OCI-LY1 (cell line): ENCODE data around the gene GZF1.

ENCODE experiments used
- H2AFZ ChIP-seq: fragments of 200-600 bp; sonication (generic), shearing (Covaris generic); 2 replicates; pipeline ENCODE4 v1.6.0; 2014; ENCODE audit warnings: antibody characterized with exemption, mild to moderate bottlenecking, low read length
- H3F3A ChIP-seq: fragments of 200-600 bp; sonication (generic), shearing (Covaris generic); 2 replicates; pipeline ENCODE4 v1.6.0; 2014; ENCODE audit warnings: mild to moderate bottlenecking, antibody characterized with exemption, low read length, moderate library complexity; ENCODE audit not compliant: insufficient read depth
- H3K27ac ChIP-seq: fragments of 200-600 bp; sonication (generic); 2 replicates; pipeline ENCODE4 v1.5.1; 2014; ENCODE audit warnings: low read length, mixed run types, mild to moderate bottlenecking, low read depth; ENCODE audit not compliant: poor library complexity, severe bottlenecking
- H3K27me3 ChIP-seq: fragments of 200-600 bp; sonication (generic); 2 replicates; pipeline ENCODE4 v1.6.0; 2014; ENCODE audit warnings: antibody characterized with exemption, mild to moderate bottlenecking, low read length, moderate library complexity; ENCODE audit not compliant: insufficient read depth
- H3K36me3 ChIP-seq: fragments of 200-600 bp; sonication (generic); 2 replicates; pipeline ENCODE4 v1.6.1; 2014; ENCODE audit warnings: mild to moderate bottlenecking, antibody characterized with exemption, low read length, moderate library complexity, mixed read lengths; ENCODE audit not compliant: insufficient read depth
- H3K4me1 ChIP-seq: fragments of 200-600 bp; sonication (generic); 2 replicates; pipeline ENCODE4 v1.5.1; 2014; ENCODE audit warnings: mild to moderate bottlenecking, low read length, moderate library complexity; ENCODE audit not compliant: insufficient read depth, severe bottlenecking
- H3K4me2 ChIP-seq: fragments of 200-600 bp; sonication (generic), shearing (Covaris generic); 2 replicates; pipeline ENCODE4 v1.6.1; 2014; ENCODE audit warnings: low read length
- H3K4me3 ChIP-seq: fragments of 200-600 bp; sonication (generic); 2 replicates; pipeline ENCODE4 v1.5.1; 2014; ENCODE audit warnings: low read length, low read depth, mild to moderate bottlenecking, mixed read lengths; ENCODE audit not compliant: poor library complexity, severe bottlenecking
- H3K79me2 ChIP-seq: fragments of 200-600 bp; shearing (Covaris generic); 2 replicates; pipeline ENCODE4 v1.6.1; 2016; ENCODE audit warnings: mixed run types, low read length, mixed read lengths; ENCODE audit not compliant: insufficient read depth
- H3K9ac ChIP-seq: fragments of 200-600 bp; sonication (generic), shearing (Covaris generic); 2 replicates; pipeline ENCODE4 v1.6.1; 2014; ENCODE audit warnings: mild to moderate bottlenecking, low read length, mixed read lengths
- H3K9me2 ChIP-seq: fragments of 200-600 bp; sonication (generic), shearing (Covaris generic); 2 replicates; pipeline ENCODE4 v1.6.1; 2014; ENCODE audit warnings: low read depth, mild to moderate bottlenecking, low read length, mixed read lengths
- H3K9me3 ChIP-seq: fragments of 200-600 bp; shearing (Covaris generic); 2 replicates; pipeline ENCODE4 v1.6.1; 2014; ENCODE audit warnings: low read length, mixed read lengths
- H4K20me1 ChIP-seq: fragments of 200-600 bp; sonication (generic), shearing (Covaris generic); 2 replicates; pipeline ENCODE4 v1.6.0; 2016; ENCODE audit warnings: mild to moderate bottlenecking, low read length; ENCODE audit not compliant: insufficient read depth
- EZH2 ChIP-seq: fragments of 200-600 bp; sonication (generic), shearing (Covaris generic); IDR thresholded peaks from 2 replicates; pipeline ENCODE4 v1.8.0; 2017; ENCODE audit warnings: borderline replicate concordance, mixed run types, mild to moderate bottlenecking, antibody characterized with exemption, low read length, moderate library complexity, mixed read lengths
- TF ChIP-seq, protein P1 (sequence below): fragments of 200-600 bp; sonication (generic), shearing (Covaris generic); IDR thresholded peaks from 2 replicates; pipeline ENCODE4 v1.5.1; 2017; ENCODE audit warnings: mild to moderate bottlenecking, antibody characterized with exemption, low read length, moderate library complexity, mixed read lengths

GZF1 gene

DNA sequence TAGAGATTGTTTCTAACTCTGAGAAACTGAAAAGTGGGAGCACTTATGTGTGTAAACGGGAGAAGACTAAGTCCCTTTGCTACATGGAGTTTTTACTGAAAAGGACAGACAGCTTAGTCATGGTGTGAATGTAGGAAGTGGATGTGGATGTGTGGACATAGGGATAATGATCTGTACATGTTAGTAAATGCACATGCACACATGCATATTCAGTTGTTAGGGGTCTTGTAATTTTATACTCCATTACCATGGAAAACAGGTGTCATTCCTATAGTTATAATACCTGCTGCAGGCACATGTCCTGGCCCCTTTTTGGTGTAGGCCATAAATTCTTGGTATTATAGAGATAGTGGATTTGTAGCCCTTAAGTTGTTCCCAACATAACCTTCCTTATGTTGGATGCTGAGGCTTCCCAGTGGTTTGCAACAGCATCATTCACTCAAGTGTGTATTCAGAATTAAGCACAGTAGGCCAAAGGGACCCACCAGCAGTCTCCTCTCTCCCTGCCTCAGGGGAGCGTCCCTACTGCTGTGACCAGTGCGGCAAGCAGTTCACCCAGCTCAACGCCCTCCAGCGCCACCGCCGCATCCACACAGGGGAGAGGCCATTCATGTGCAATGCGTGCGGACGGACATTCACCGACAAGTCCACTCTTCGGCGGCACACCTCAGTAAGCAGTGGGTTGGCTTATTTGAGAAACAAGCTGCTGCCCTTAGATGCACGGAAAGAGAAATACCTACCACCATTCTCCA lies 7.3 kb downstream of the GZF1 start:
- Histone ChIP-seq H3K9me3 (no peaks in the 10 kb centered on the region), H3K4me2 (no peak overlapping the region), H3K4me3 (no peak overlapping the region), H4K20me1 (0 out of 2 replicates have a peak, but pooled peaks cover 2% of the 10 kb centered on the region), H3K79me2 (peaks cover 39% of the 10 kb centered on the region), H3K27ac (no peak overlapping the region), H3K27me3 (no peaks in the 10 kb centered on the region), H3K36me3 (peaks cover 97% of the 10 kb centered on the region), H3K9me2 (no peaks in the 10 kb centered on the region), H3F3A (no peaks in the 10 kb centered on the region), H2AFZ (no peak overlapping the region), H3K9ac (no peak overlapping the region), H3K4me1 (peaks cover 30% of the 10 kb centered on the region)
- TF ChIP-seq, protein P1, sequence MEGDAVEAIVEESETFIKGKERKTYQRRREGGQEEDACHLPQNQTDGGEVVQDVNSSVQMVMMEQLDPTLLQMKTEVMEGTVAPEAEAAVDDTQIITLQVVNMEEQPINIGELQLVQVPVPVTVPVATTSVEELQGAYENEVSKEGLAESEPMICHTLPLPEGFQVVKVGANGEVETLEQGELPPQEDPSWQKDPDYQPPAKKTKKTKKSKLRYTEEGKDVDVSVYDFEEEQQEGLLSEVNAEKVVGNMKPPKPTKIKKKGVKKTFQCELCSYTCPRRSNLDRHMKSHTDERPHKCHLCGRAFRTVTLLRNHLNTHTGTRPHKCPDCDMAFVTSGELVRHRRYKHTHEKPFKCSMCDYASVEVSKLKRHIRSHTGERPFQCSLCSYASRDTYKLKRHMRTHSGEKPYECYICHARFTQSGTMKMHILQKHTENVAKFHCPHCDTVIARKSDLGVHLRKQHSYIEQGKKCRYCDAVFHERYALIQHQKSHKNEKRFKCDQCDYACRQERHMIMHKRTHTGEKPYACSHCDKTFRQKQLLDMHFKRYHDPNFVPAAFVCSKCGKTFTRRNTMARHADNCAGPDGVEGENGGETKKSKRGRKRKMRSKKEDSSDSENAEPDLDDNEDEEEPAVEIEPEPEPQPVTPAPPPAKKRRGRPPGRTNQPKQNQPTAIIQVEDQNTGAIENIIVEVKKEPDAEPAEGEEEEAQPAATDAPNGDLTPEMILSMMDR = no peak
- no peak for TF ChIP-seq EZH2

DNA sequence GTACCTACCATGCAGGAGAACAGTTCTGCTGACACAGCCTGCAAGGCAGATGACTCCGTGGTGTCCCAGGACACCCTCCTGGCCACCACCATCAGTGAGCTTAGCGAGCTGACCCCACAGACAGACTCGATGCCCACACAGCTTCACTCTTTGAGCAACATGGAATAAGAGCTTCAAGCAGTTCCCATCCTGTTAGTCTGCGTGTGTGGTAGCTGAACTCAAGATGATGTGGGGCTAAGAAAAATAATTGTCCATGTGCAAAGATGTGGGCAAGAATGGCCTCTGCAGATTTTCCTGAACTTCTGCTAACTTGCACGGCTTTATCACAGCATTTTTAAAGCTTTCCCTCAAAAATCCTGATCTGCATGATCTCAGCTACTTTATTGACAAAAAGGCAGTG lies 8.3 kb downstream of the GZF1 start:
- 0 out of 2 replicates have a peak, but pooled peaks cover under 1% of the 10 kb centered on the region for H3K9me3 ChIP-seq
- peaks cover 30% of the 10 kb centered on the region for H3K79me2 ChIP-seq
- TF ChIP-seq, protein P1 = no peak
- TF ChIP-seq EZH2 = no peak
- H3F3A ChIP-seq = no peaks in the 10 kb centered on the region
- H3K9me2 ChIP-seq = no peaks in the 10 kb centered on the region
- H3K4me2 ChIP-seq = no peak overlapping the region
- H3K4me1 ChIP-seq = peaks cover 26% of the 10 kb centered on the region
- H3K4me3 ChIP-seq = no peak overlapping the region
- H4K20me1 ChIP-seq = 0 out of 2 replicates have a peak, but pooled peaks cover 2% of the 10 kb centered on the region
- H3K9ac ChIP-seq = no peak overlapping the region
- H3K27me3 ChIP-seq = no peaks in the 10 kb centered on the region
- peaks cover 97% of the 10 kb centered on the region for H3K36me3 ChIP-seq
- H2AFZ ChIP-seq = no peak overlapping the region
- no peak overlapping the region for H3K27ac ChIP-seq

DNA sequence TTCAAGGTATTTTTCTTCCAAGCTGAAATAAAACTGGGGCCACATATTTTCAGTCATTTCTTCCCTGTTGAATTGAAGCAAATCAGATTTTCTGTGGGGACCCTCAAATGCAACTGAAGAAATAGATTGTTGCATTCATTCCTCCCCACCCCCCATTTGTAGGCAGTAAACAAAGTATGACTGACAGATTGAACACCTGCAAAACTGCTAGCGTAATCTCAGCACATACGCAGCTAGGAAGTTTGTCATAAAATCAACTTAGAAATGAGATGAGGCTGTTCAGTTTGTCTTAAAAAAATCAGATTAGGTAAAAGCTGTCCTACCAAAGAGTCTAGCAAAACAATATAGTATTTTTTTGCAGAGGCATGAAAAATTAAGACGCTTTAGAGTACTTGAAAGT lies 8.9 kb downstream of the GZF1 start:
- H3K4me1 ChIP-seq = peaks cover 21% of the 10 kb centered on the region
- H3K36me3 ChIP-seq = peaks cover 97% of the 10 kb centered on the region

More for the DNA sequence above, 8.9 kb downstream of the GZF1 start:
- Histone ChIP-seq H3K27ac (no peak overlapping the region), H3K27me3 (no peaks in the 10 kb centered on the region), H4K20me1 (0 out of 2 replicates have a peak, but pooled peaks cover 2% of the 10 kb centered on the region), H3K4me2 (no peak overlapping the region), H3K9me2 (no peaks in the 10 kb centered on the region), H3K4me3 (no peak overlapping the region), H3K79me2 (peaks cover 28% of the 10 kb centered on the region), H3F3A (no peaks in the 10 kb centered on the region), H3K9me3 (0 out of 2 replicates have a peak, but pooled peaks cover 3% of the 10 kb centered on the region), H2AFZ (no peak overlapping the region), H3K9ac (no peak overlapping the region)
- TF ChIP-seq EZH2 = no peak
- TF ChIP-seq, protein P1 = no peak
